HCT116 (cell line): ENCODE measurements around the gene SIGLEC12. TPM values are rescaled to one million over a fixed set of nuclear protein-coding genes. Genes with fewer than 3 reads are reported as not detected.

Experiments used
- ATAC-seq: fragments of 200-7000 bp; cut with Tn5 transposase; 2 replicates; pipeline ENCODE4 v1.9.1; 2020; ENCODE audit warnings: mild to moderate bottlenecking, moderate library complexity
- BruUV-seq: library from RNA; stranded (reverse); fragments of 400-500 nt; replicated peaks from 2 replicates; lab custom pipeline; 2021; lab: Mats Ljungman, UMichigan
- CTCF ChIA-PET: fragments of 300-600 bp; sonication (Branson Sonifier 250); formaldehyde crosslinking; loops from one replicate; lab custom pipeline; 2021; ENCODE audit warnings: antibody characterized with exemption; lab: Charles Lee
- POLR2A ChIA-PET: fragments of 300-600, 350-600 bp; sonication (Branson Sonifier 250); formaldehyde crosslinking; loops from one replicate; lab custom pipeline; 2021; ENCODE audit warnings: antibody characterized with exemption; lab: Charles Lee
- RAD21 ChIA-PET, 2 experiments: fragments of 300-600 bp; sonication (Branson Sonifier 250); formaldehyde crosslinking; loops; one replicate each; lab custom pipeline; 2023; ENCODE audit warnings: low total read pairs in 2 of 2; ENCODE audit not compliant: uncharacterized antibody in 2 of 2, unreplicated experiment in 2 of 2, low non-redundant PET in 1 of 2; lab: Charles Lee
- DNase-seq: peaks from one replicate; pipeline ENCODE4 v3.0.0-alpha.2; 2010; ENCODE audit warnings: low read depth, low spot score
- H2AFZ ChIP-seq: fragments of 200-600 bp; shearing (Covaris generic), sonication (generic); 2 replicates; pipeline ENCODE4 v1.6.1; 2017; ENCODE audit warnings: low read depth, mixed run types, mixed read lengths, antibody characterized with exemption, low read length; ENCODE audit not compliant: poor library complexity, severe bottlenecking
- H3K27ac ChIP-seq: 2 replicates; pipeline ENCODE4 v1.5.1; 2012; ENCODE audit warnings: low read depth, low read length
- H3K27me3 ChIP-seq: fragments of 200-600 bp; sonication (generic); 2 replicates; pipeline ENCODE4 v1.6.1; 2016; ENCODE audit warnings: mixed run types, low read length, mixed read lengths; ENCODE audit not compliant: insufficient read depth
- H3K36me3 ChIP-seq, 2 experiments: fragments of 200-500 bp in 1 of 2; fragments of 200-600 bp in 1 of 2; sonication (Bioruptor generic) in 1 of 2; sonication (generic) in 1 of 2; 2 replicates each; pipeline versions ENCODE4 v1.5.1 to v1.6.1; 2014 to 2016; ENCODE audit warnings: low read length in 2 of 2, inconsistent platforms in 1 of 2, mixed read lengths in 1 of 2, mixed run types in 1 of 2; ENCODE audit not compliant: insufficient read depth in 2 of 2, control insufficient read depth in 1 of 2
- H3K4me1 ChIP-seq, 2 experiments: fragments of 200-600 bp in 1 of 2; sonication (generic) in 1 of 2; 2 replicates each; pipeline versions ENCODE4 v1.5.1 to v1.6.1; 2012 to 2017; ENCODE audit warnings: low read length in 2 of 2, inconsistent platforms in 1 of 2, mild to moderate bottlenecking in 1 of 2, mixed read lengths in 1 of 2, mixed run types in 1 of 2, moderate library complexity in 1 of 2; ENCODE audit not compliant: insufficient read depth in 2 of 2, control insufficient read depth in 1 of 2
- H3K4me2 ChIP-seq: fragments of 200-600 bp; sonication (generic); 2 replicates; pipeline ENCODE4 v1.6.1; 2017; ENCODE audit warnings: mixed run types, low read length, mixed read lengths
- H3K4me3 ChIP-seq, 2 experiments: fragments of 200-600 bp in 1 of 2; sonication (generic) in 1 of 2; replicated peaks in 1 of 2; 2 replicates each; pipeline ENCODE4 v1.5.1; 2011 to 2016; ENCODE audit warnings: low read length in 2 of 2, control low read depth in 1 of 2, low read depth in 1 of 2, mild to moderate bottlenecking in 1 of 2, mixed read lengths in 1 of 2, mixed run types in 1 of 2
- H3K79me2 ChIP-seq: fragments of 200-600 bp; sonication (generic); 2 replicates; pipeline ENCODE4 v1.6.1; 2017; ENCODE audit warnings: mild to moderate bottlenecking, mixed run types, low read length, moderate library complexity, mixed read lengths; ENCODE audit not compliant: insufficient read depth
- H3K9ac ChIP-seq: fragments of 200-600 bp; sonication (generic); 2 replicates; pipeline ENCODE4 v1.6.1; 2016; ENCODE audit warnings: low read length, mixed read lengths
- H3K9me2 ChIP-seq: fragments of 200-600 bp; sonication (generic), shearing (Covaris generic); 2 replicates; pipeline ENCODE4 v1.6.1; 2017; ENCODE audit warnings: mixed run types, mild to moderate bottlenecking, moderate library complexity; ENCODE audit not compliant: insufficient read depth
- H3K9me3 ChIP-seq, 2 experiments: fragments of 200-500 bp in 1 of 2; fragments of 200-600 bp in 1 of 2; sonication (Bioruptor generic) in 1 of 2; sonication (generic) in 1 of 2; 2 replicates each; pipeline ENCODE4 v1.6.1; 2014 to 2017; ENCODE audit warnings: low read length in 2 of 2, mixed read lengths in 2 of 2, inconsistent platforms in 1 of 2, low read depth in 1 of 2, mild to moderate bottlenecking in 1 of 2, mixed run types in 1 of 2, moderate library complexity in 1 of 2; ENCODE audit not compliant: control insufficient read depth in 1 of 2, insufficient read depth in 1 of 2
- H4K20me1 ChIP-seq: fragments of 200-600 bp; sonication (generic), shearing (Covaris generic); 2 replicates; pipeline ENCODE4 v1.6.1; 2017; ENCODE audit warnings: mixed run types, mild to moderate bottlenecking, moderate library complexity; ENCODE audit not compliant: insufficient read depth
- ATF3 ChIP-seq: IDR thresholded peaks from 2 replicates; pipeline ENCODE4 v1.6.1; 2012
- CBX3 ChIP-seq: IDR thresholded peaks from 2 replicates; pipeline ENCODE4 v1.6.1; 2012; ENCODE audit warnings: low read depth
- EZH2 ChIP-seq: fragments of 200-600 bp; sonication (generic); IDR thresholded peaks from 2 replicates; pipeline ENCODE4 v1.6.1; 2017; ENCODE audit warnings: antibody characterized with exemption, mixed run types
- MAX ChIP-seq: IDR thresholded peaks from 2 replicates; pipeline ENCODE4 v1.6.1; 2012
- SP1 ChIP-seq: IDR thresholded peaks from 2 replicates; pipeline ENCODE4 v1.6.1; 2012; ENCODE audit warnings: low read depth
- SRF ChIP-seq: IDR thresholded peaks from 2 replicates; pipeline ENCODE4 v1.6.1; 2012; ENCODE audit warnings: low read depth
- TCF7L2 ChIP-seq: IDR thresholded peaks from 2 replicates; pipeline ENCODE4 v1.7.0; 2011; ENCODE audit warnings: borderline replicate concordance, inconsistent platforms; ENCODE audit not compliant: insufficient read depth, insufficient read length; ENCODE audit errors: extremely low read depth
- YY1 ChIP-seq: IDR thresholded peaks from 2 replicates; pipeline ENCODE4 v1.6.1; 2011; ENCODE audit warnings: low read length, low read depth, moderate library complexity, mild to moderate bottlenecking; ENCODE audit not compliant: insufficient replicate concordance; ENCODE audit errors: extremely low read depth
- ZFX ChIP-seq: fragments of 450-650 bp; IDR thresholded peaks from 2 replicates; pipeline ENCODE4 v1.6.1; 2017
- ZNF274 ChIP-seq: fragments of 200-500 bp; sonication (Bioruptor generic); IDR thresholded peaks from 2 replicates; pipeline ENCODE4 v1.6.1; 2014; ENCODE audit warnings: mild to moderate bottlenecking, low read depth, low read length, inconsistent platforms
- intact Hi-C: fragments of 100-400 bp; cut with micrococcal nuclease; formaldehyde crosslinking; loops from 2 replicates; pipeline ENCODE4 v1.10.0; 2022
- total RNA-seq: library from RNA; stranded (reverse); gene quantifications from one replicate; pipeline ENCODE4 v1.2.1, GENCODE V29; 2021; ENCODE audit not compliant: unreplicated experiment

Gene SIGLEC12
- total RNA-seq, 1 experiment from 2014 or later, result not detected

GRCh38 chr19:51505904-51506303, 4.3 kb upstream of the SIGLEC12 start:
- H3K9me2 ChIP-seq, result no peaks in the 10 kb centered on the region
- no peak overlapping the region for H2AFZ ChIP-seq
- no peaks in the 10 kb centered on the region for H3K36me3 ChIP-seq
- no peak overlapping the region for H3K4me2 ChIP-seq
- H3K9me3 ChIP-seq, result no peaks in the 10 kb centered on the region
- H3K27me3 ChIP-seq, result peaks cover 4% of the 10 kb centered on the region
- TF ChIP-seq ATF3, result no peak
- no peak for TF ChIP-seq SP1
- TF ChIP-seq TCF7L2, result no peak
- no peak for TF ChIP-seq YY1
- TF ChIP-seq CBX3, result no peak
- TF ChIP-seq SRF, result no peak
- no peaks in the 10 kb centered on the region for H4K20me1 ChIP-seq
- intact Hi-C loops, result no loop called here
- no peak overlapping the region for H3K9ac ChIP-seq
- CTCF ChIA-PET, result no interaction called here
- H3K79me2 ChIP-seq, result no peaks in the 10 kb centered on the region
- no peaks in the 10 kb centered on the region for H3K4me1 ChIP-seq
- ATAC-seq (no peak), DNase-seq (no peak)
- no peak overlapping the region for H3K4me3 ChIP-seq
- POLR2A ChIA-PET, result no interaction called here
- no TSS peak for BruUV-seq
- RAD21 ChIA-PET, result no interaction called here
- no peak overlapping the region for H3K27ac ChIP-seq

GRCh38 chr19:51503896-51504295, 2.3 kb upstream of the SIGLEC12 start:
- Histone ChIP-seq H3K79me2 (no peaks in the 10 kb centered on the region), H3K9me3 (no peaks in the 10 kb centered on the region), H3K4me3 (no peak overlapping the region), H2AFZ (no peak overlapping the region), H3K9ac (no peak overlapping the region), H3K27me3 (peaks cover 8% of the 10 kb centered on the region), H3K4me1 (no peaks in the 10 kb centered on the region), H3K27ac (no peak overlapping the region), H3K9me2 (no peaks in the 10 kb centered on the region), H3K4me2 (no peak overlapping the region), H3K36me3 (no peaks in the 10 kb centered on the region), H4K20me1 (no peaks in the 10 kb centered on the region)
- no TSS peak for BruUV-seq
- ChIA-PET POLR2A (no interaction called here), RAD21 (no interaction called here), CTCF (no interaction called here)
- DNase-seq, result no peak
- ATAC-seq, result no peak
- no peak for TF ChIP-seq ZFX
- TF ChIP-seq YY1, result no peak
- no peak for TF ChIP-seq SRF
- TF ChIP-seq TCF7L2, result no peak
- TF ChIP-seq ZNF274, result no peak
- TF ChIP-seq MAX, result no peak
- no peak for TF ChIP-seq EZH2
- TF ChIP-seq ATF3, result no peak
- intact Hi-C loops, result no loop called here
